Measurements from ENCODE around the gene ARHGAP42. TPM values are rescaled to one million over a fixed set of nuclear protein-coding genes. Genes with fewer than 3 reads are reported as not detected.

ARHGAP42 gene
- polyA plus RNA-seq, 3 donors from 2014 or later, result 0.27 to 1.2 (median 0.74) TPM

GRCh38 chr11:100831929-100832494 lies 144.9 kb downstream of the ARHGAP42 start:
- Mint-ChIP-seq H3K4me3 (no peak overlapping the region), H3K27ac (no peak overlapping the region), H3K9me3 (no peaks in the 10 kb centered on the region), H3K4me1 (peaks cover 7 to 10% of the 10 kb centered on the region in 2 donors), H3K27me3 (ENCODE audit: low read depth in 3 of 3) (peaks cover 0 to 3% (median 0%) of the 10 kb centered on the region in 3 donors), H3K36me3 (no peaks in the 10 kb centered on the region)
- DNase-seq, result no peak

GRCh38 chr11:100832829-100833228 lies 145.7 kb downstream of the ARHGAP42 start:
- H3K27ac Mint-ChIP-seq, result no peak overlapping the region
- DNase-seq, result no peak
- peaks cover 0 to 6% (median 0%) of the 10 kb centered on the region in 6 donors for H3K9me3 Mint-ChIP-seq
- peaks cover 0 to 4% of the 10 kb centered on the region in 2 donors for H3K4me1 Mint-ChIP-seq
- no peak overlapping the region for H3K4me3 Mint-ChIP-seq
- H3K36me3 Mint-ChIP-seq, result no peaks in the 10 kb centered on the region
- peaks cover 0 to 3% (median 2%) of the 10 kb centered on the region in 3 donors for H3K27me3 Mint-ChIP-seq (ENCODE audit: low read depth in 3 of 3)

- no peaks in the 10 kb centered on the region for H3K4me1 Mint-ChIP-seq
- H3K4me3 Mint-ChIP-seq, result no peak overlapping the region
- peaks cover 0 to 6% (median 0%) of the 10 kb centered on the region in 6 donors for H3K9me3 Mint-ChIP-seq
- peaks cover 0 to 3% (median 2%) of the 10 kb centered on the region in 3 donors for H3K27me3 Mint-ChIP-seq (ENCODE audit: low read depth in 3 of 3)
- H3K27ac Mint-ChIP-seq, result no peak overlapping the region
- no peaks in the 10 kb centered on the region for H3K36me3 Mint-ChIP-seq
- no peak for DNase-seq
Observed at GRCh38 chr11:100833276-100833675, 146.2 kb downstream of the ARHGAP42 start.

- H3K27ac Mint-ChIP-seq, result no peak overlapping the region
- no peaks in the 10 kb centered on the region for H3K36me3 Mint-ChIP-seq
- H3K27me3 Mint-ChIP-seq (ENCODE audit: low read depth in 3 of 3), result peaks cover 1 to 3% (median 2%) of the 10 kb centered on the region in 3 donors
- no peaks in the 10 kb centered on the region for H3K4me1 Mint-ChIP-seq
- H3K4me3 Mint-ChIP-seq, result no peak overlapping the region
- DNase-seq, result no peak
- peaks cover 0 to 9% (median 0%) of the 10 kb centered on the region in 6 donors for H3K9me3 Mint-ChIP-seq
Observed at GRCh38 chr11:100835854-100836253, 148.8 kb downstream of the ARHGAP42 start.

GRCh38 chr11:100837311-100837710 lies 150.2 kb downstream of the ARHGAP42 start:
- Mint-ChIP-seq H3K27ac (no peak overlapping the region), H3K36me3 (no peaks in the 10 kb centered on the region), H3K4me3 (no peak overlapping the region), H3K4me1 (peaks cover 0 to 6% of the 10 kb centered on the region in 2 donors), H3K27me3 (ENCODE audit: low read depth in 3 of 3) (peaks cover 1 to 3% (median 2%) of the 10 kb centered on the region in 3 donors), H3K9me3 (peaks cover 0 to 9% (median 0%) of the 10 kb centered on the region in 6 donors)
- DNase-seq, result no peak

GRCh38 chr11:100841711-100842407 lies 154.8 kb downstream of the ARHGAP42 start:
- peaks cover 5 to 15% of the 10 kb centered on the region in 2 donors for H3K4me1 Mint-ChIP-seq
- H3K27me3 Mint-ChIP-seq (ENCODE audit: low read depth in 3 of 3), result peaks cover 0 to 5% (median 2%) of the 10 kb centered on the region in 3 donors
- no peak overlapping the region for H3K27ac Mint-ChIP-seq
- H3K36me3 Mint-ChIP-seq, result no peaks in the 10 kb centered on the region
- no peak for DNase-seq
- H3K9me3 Mint-ChIP-seq, result peaks cover 0 to 9% (median 2%) of the 10 kb centered on the region in 6 donors
- no peak overlapping the region for H3K4me3 Mint-ChIP-seq

GRCh38 chr11:100847696-100848216 lies 160.7 kb downstream of the ARHGAP42 start:
- Mint-ChIP-seq H3K4me3 (no peak overlapping the region), H3K27ac (no peak overlapping the region), H3K9me3 (peaks cover 0 to 5% (median under 1%) of the 10 kb centered on the region in 6 donors), H3K4me1 (peaks cover 3 to 5% of the 10 kb centered on the region in 2 donors), H3K36me3 (no peaks in the 10 kb centered on the region), H3K27me3 (ENCODE audit: low read depth in 3 of 3) (peaks cover 0 to 3% (median under 1%) of the 10 kb centered on the region in 3 donors)
- DNase-seq, result no peak

- DNase-seq, result no peak
- H3K36me3 Mint-ChIP-seq, result no peaks in the 10 kb centered on the region
- no peak overlapping the region for H3K27ac Mint-ChIP-seq
- peaks cover 0 to 5% (median 0%) of the 10 kb centered on the region in 6 donors for H3K9me3 Mint-ChIP-seq
- no peak overlapping the region for H3K4me3 Mint-ChIP-seq
- no peaks in the 10 kb centered on the region for H3K4me1 Mint-ChIP-seq
- H3K27me3 Mint-ChIP-seq (ENCODE audit: low read depth in 3 of 3), result peaks cover 0 to 3% (median 0%) of the 10 kb centered on the region in 3 donors
Observed at GRCh38 chr11:100849009-100849900, 162.2 kb downstream of the ARHGAP42 start.

- no peaks in the 10 kb centered on the region for H3K4me1 Mint-ChIP-seq
- no peaks in the 10 kb centered on the region for H3K36me3 Mint-ChIP-seq
- DNase-seq, result no peak
- peaks cover 0 to 3% (median 0%) of the 10 kb centered on the region in 3 donors for H3K27me3 Mint-ChIP-seq (ENCODE audit: low read depth in 3 of 3)
- H3K4me3 Mint-ChIP-seq, result no peak overlapping the region
- peaks cover 0 to 5% (median 0%) of the 10 kb centered on the region in 6 donors for H3K9me3 Mint-ChIP-seq
- H3K27ac Mint-ChIP-seq, result no peak overlapping the region
Observed at GRCh38 chr11:100849901-100850235, 162.8 kb downstream of the ARHGAP42 start.

- Mint-ChIP-seq H3K27me3 (ENCODE audit: low read depth in 3 of 3) (peaks cover 0 to 3% (median 0%) of the 10 kb centered on the region in 3 donors), H3K4me1 (no peaks in the 10 kb centered on the region), H3K36me3 (no peaks in the 10 kb centered on the region), H3K9me3 (peaks cover 0 to 5% (median 0%) of the 10 kb centered on the region in 6 donors), H3K4me3 (no peak overlapping the region), H3K27ac (no peak overlapping the region)
- no peak for DNase-seq
Observed at GRCh38 chr11:100851147-100851546, 164.1 kb downstream of the ARHGAP42 start.

- Mint-ChIP-seq H3K36me3 (no peaks in the 10 kb centered on the region), H3K9me3 (peaks cover 0 to 5% (median 0%) of the 10 kb centered on the region in 6 donors), H3K27ac (no peak overlapping the region), H3K27me3 (ENCODE audit: low read depth in 3 of 3) (peaks cover 0 to under 1% (median 0%) of the 10 kb centered on the region in 3 donors), H3K4me1 (no peaks in the 10 kb centered on the region), H3K4me3 (no peak overlapping the region)
- no peak for DNase-seq
Observed at GRCh38 chr11:100851584-100852152, 164.6 kb downstream of the ARHGAP42 start.

GRCh38 chr11:100855466-100856067 lies 168.5 kb downstream of the ARHGAP42 start:
- Mint-ChIP-seq H3K4me3 (no peak overlapping the region), H3K27me3 (ENCODE audit: low read depth in 3 of 3) (no peaks in the 10 kb centered on the region), H3K36me3 (no peaks in the 10 kb centered on the region), H3K4me1 (no peaks in the 10 kb centered on the region), H3K9me3 (no peaks in the 10 kb centered on the region), H3K27ac (no peak overlapping the region)
- DNase-seq, result no peak

Measured in immature natural killer cell (primary cell).